HG02852 (cell line): Measurements from ENCODE around the gene BFSP1.

Experiments used
- ATAC-seq: cut with Tn5 transposase; IDR thresholded peaks from one replicate; pipeline ENCODE4 v1.9.1; 2021; ENCODE audit warnings: mild to moderate bottlenecking, moderate library complexity; ENCODE audit not compliant: unreplicated experiment

Gene BFSP1

GRCh38 chr20:17500271-17500670 lies 30.9 kb downstream of the BFSP1 start:
- no peak for ATAC-seq

DNA sequence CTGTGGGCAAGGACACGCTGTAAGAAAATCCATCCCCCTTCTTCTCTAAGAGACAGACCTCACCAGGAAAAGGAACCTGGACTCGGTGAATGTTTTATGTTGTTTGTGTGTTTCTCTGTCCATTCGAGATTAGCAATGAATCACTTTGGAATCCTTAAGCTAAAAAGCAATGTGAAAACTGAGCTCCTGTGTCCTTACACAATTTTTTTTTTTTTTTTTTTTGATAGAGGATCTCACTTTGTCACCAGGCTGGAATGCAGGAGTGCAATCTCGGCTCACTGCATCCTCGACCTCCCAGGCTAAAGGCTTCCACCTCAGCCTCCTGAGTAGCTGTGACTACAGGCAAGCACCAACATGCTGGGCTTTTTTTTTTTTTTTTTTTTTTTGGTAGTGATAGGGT lies 32.1 kb downstream of the BFSP1 start:
- no peak for ATAC-seq

GRCh38 chr20:17498641-17499040 lies 32.5 kb downstream of the BFSP1 start:
- ATAC-seq: no peak

GRCh38 chr20:17497821-17498580 lies 33.2 kb downstream of the BFSP1 start:
- ATAC-seq: no peak

DNA sequence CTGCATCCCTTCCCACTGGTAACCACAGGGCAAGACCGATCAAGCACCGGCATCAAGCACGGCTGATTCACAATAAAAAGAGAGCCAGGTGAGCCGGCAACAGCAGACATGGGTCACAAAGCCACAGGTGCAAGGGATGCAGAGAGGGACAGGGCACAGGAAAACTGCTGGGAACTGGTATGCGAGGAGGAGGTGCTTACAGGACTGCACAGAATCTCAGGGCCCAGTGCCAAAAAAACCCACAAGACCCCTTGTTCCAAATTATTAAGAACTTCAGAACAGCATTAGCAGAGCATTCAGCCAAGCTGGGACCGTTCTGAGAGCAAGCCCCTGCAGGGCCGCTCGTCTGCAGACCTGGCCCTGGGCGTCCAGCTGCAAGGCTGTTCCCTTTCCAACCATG lies 35.4 kb downstream of the BFSP1 start:
- ATAC-seq: no peak

DNA sequence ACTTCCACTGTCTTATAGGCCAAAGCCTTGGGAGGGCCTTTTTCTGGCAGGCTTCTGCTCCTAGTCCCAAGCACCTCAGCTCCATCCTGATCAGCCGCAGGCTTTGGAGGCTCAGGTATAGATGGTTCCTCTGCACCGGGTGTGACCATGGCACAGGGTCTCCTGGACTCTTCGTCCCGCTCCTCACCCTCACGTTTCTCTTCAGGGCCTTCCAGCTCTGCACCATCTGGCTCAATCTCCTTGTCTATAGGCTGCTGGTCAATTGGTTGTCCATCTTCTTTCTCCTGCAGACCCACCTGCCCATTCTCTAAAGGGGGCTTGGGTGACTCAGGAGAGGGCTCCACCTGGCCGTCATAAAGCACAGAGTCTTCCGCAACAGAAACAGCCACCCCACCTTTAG lies 37.0 kb downstream of the BFSP1 start:
- ATAC-seq: no peak

DNA sequence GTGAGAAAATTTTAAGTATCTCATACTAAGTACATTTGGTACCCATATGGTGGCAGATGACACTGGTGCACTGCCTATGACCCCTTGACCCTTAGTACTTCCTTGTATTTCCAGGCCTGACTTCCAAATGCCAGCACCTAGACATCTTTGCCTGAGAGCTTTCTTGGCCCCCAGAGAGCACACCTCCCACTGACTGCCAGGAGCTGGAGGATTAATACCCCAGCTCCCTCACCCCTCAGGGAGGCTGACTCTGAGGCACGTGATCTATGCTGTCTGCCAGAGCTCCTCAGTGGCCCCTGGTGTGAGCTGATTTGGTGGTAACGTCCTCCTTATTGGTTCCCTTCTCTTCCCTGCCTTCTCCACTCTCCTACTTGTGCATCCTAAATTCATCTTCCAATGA lies 38.0 kb downstream of the BFSP1 start:
- ATAC-seq: no peak

DNA sequence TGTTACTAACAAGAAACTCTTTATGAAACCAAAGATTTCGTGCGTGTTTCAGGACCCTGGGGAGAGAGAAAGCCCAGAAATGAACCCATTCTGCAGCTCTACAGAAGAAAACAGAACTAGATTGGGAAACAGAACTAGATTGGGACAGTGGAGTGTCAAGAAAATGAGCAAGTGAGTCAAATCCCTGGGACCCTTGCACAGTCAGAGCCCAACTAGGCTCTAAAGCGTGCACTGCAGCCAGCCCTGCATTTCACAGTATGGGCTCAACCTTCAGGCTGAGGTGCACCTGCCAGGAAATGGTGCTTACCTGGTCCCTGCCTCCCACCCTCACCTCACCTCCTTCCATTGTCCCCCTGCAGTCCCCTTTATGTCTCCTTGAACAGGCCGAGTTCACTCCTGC lies 39.7 kb downstream of the BFSP1 start:
- no peak for ATAC-seq

DNA sequence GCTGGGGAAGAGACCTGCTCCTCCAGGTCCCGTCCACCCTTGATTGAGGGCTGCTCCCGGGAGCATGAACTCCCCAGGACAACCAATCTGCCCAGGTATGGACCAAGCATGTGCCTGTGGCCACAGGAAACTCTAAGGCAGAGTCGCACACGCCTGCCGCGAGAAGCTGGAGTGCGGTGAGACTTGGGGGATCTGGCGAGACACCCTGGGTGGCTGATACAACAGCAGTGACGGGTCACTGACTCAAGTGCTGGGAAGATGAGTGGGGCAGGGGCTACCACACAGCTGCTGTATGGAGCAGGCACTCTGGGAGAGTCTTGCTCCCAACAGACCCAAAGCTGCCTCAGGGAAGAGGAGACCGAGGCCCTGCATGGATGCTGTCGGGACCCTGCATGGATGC lies 40.1 kb downstream of the BFSP1 start:
- ATAC-seq: no peak

GRCh38 chr20:17490501-17490900 lies 40.7 kb downstream of the BFSP1 start:
- ATAC-seq: no peak

GRCh38 chr20:17488916-17489600 lies 42.1 kb downstream of the BFSP1 start:
- no peak for ATAC-seq

DNA sequence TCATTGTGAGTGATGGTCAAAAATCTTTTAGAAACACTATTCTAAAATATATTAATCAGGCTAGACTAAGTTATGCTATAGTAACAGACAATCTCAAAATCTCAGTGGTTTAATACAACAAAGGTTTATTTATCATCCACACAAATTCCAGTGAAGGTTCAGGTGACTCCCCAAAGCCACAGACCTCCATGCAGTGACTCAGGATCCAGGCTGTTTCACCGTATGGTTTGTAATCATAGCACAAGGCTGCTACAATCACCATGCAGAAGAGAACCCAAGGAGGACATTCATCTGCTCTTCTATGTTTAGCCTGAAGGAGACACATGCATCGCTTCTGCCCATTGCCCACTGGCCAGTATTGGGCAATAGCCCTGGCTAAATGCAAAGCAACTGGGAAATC lies 46.2 kb downstream of the BFSP1 start:
- ATAC-seq: no peak

GRCh38 chr20:17482536-17482935 lies 48.6 kb downstream of the BFSP1 start:
- ATAC-seq: no peak

DNA sequence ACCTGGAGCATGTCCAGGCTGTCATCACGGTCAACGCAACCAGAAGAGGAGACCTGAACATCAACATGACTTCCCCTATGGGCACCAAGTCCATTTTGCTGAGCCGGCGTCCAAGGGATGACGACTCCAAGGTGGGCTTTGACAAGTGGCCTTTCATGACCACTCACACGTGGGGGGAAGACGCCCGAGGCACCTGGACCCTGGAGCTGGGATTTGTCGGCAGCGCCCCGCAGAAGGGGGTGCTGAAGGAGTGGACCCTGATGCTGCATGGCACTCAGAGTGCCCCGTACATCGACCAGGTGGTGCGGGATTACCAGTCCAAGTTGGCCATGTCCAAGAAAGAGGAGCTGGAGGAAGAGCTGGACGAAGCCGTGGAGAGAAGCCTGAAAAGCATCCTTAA lies 49.5 kb downstream of the BFSP1 start:
- no peak for ATAC-seq

DNA sequence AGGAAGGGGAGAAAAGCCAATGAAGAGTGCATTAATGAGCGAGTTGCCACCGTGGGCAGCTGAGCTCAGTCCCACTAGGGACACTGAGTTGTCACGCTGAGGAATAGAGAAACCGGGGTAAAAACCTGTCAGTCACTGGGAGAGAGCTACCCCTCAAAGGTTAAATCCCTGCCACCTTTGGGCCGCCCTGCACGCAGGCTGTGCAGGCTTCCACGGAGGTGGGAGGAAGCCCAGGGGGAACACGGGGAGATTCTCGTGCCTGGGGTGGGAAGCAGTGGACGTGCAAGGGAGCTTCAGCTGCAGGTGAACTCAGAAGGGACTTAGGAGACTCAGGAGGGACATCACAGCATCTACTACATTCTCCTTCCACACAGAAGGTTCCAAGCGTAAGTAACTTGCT lies 50.5 kb downstream of the BFSP1 start:
- ATAC-seq: no peak

GRCh38 chr20:17479063-17479657 lies 52.0 kb downstream of the BFSP1 start:
- ATAC-seq: no peak

DNA sequence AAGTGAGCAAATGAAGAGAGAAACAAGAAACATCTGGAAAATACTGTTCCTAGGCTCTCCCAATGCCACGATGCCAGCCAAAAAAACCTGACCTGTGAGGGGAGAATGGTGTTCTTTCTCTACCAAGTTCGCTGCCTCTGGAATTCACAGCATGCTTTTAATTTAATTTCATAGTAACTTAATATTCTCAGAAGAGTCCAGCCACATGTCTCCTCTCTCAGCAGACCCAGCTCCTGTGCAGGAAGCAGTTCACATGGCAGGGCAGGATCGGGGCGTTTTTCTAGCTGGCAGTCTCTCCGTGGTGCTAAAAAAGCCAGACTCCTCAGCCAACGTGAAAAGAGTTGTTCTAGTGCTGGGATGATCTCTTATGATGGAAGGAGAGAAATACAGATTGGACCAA lies 57.5 kb downstream of the BFSP1 start:
- no peak for ATAC-seq

GRCh38 chr20:17471606-17472187 lies 59.5 kb downstream of the BFSP1 start:
- no peak for ATAC-seq

GRCh38 chr20:17470973-17471372 lies 60.2 kb downstream of the BFSP1 start:
- ATAC-seq: no peak

GRCh38 chr20:17470521-17470920 lies 60.7 kb downstream of the BFSP1 start:
- ATAC-seq: no peak

DNA sequence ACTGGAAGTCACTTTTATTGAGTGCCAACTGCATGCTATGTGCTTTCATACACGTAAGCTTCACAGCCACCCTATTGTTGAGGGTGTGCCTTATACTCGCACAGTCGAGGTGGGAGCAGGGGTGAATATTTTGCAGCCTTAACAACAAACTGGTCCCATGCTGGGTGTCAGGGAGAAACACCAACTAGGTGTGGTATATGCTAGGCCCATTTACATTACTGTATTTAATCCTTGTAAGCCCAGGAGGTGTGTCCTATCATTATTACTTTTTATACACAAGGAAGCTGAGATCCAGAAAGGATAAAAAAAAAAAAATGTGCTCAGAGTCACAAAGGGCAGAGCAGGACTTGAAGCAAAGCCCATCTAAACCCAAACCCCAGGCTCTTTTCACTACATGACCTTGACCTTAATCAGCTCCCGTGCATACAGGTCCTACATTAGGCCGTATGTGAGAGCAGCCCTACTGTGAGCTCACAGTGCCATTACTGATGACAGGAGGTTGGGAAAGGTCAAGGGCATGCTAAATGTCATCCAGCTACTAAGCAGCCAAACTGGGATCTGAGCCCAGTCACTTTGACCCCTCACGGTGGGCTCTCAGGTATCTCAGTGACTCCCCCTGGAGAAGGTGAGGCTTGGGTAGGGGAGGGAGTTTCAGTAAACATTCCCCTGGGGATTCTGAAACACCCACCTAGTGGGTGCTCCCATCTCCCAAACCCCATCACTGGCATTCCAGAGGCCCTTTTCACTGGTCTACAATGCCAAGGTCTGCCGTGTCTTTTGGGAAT lies 61.7 kb downstream of the BFSP1 start:
- no peak for ATAC-seq
